SK-N-SH (cell line): ENCODE results near the gene VIPR2.

Experiments used
- CTCF ChIP-seq: fragments of 200-600 bp; sonication (generic); IDR thresholded peaks from 2 replicates; pipeline ENCODE4 v1.6.1; 2017; ENCODE audit warnings: antibody characterized with exemption, mild to moderate bottlenecking, moderate library complexity
- RCOR1 ChIP-seq: fragments of 150-350 bp; IDR thresholded peaks from 2 replicates; pipeline ENCODE4 v1.6.1; 2017; ENCODE audit warnings: antibody characterized with exemption, low read length
- USF2 ChIP-seq: fragments of 150-350 bp; IDR thresholded peaks from 2 replicates; pipeline ENCODE4 v1.6.1; 2017; ENCODE audit warnings: antibody characterized with exemption, low read length, low read depth, borderline replicate concordance

GRCh38 chr7:159104188-159104920 lies 40.3 kb downstream of the VIPR2 start:
- TF ChIP-seq CTCF, result no peak
- no peak for TF ChIP-seq RCOR1
- TF ChIP-seq USF2, result no peak
